GM12872 (cell line): ENCODE results near the gene CSNK1E.

ENCODE experiments used
- CTCF ChIP-seq: IDR thresholded peaks from 3 replicates; pipeline ENCODE4 v1.5.1; 2011; ENCODE audit warnings: low read depth, mild to moderate bottlenecking, low read length, moderate library complexity; ENCODE audit not compliant: insufficient read depth

CSNK1E gene

GRCh38 chr22:38347944-38348750, 30.9 kb upstream of the CSNK1E start:
- TF ChIP-seq CTCF: no peak

GRCh38 chr22:38347181-38347943, 30.1 kb upstream of the CSNK1E start:
- TF ChIP-seq CTCF: no peak

- TF ChIP-seq CTCF: no peak
Measured at GRCh38 chr22:38346506-38346905, 29.3 kb upstream of the CSNK1E start.

- no peak for TF ChIP-seq CTCF
Measured at GRCh38 chr22:38345782-38346181, 28.5 kb upstream of the CSNK1E start.

- no peak for TF ChIP-seq CTCF
Measured at GRCh38 chr22:38338772-38339379, 21.6 kb upstream of the CSNK1E start.

GRCh38 chr22:38336699-38337098, 19.5 kb upstream of the CSNK1E start:
- TF ChIP-seq CTCF: no peak

- TF ChIP-seq CTCF: no peak
Measured at GRCh38 chr22:38335077-38335476, 17.8 kb upstream of the CSNK1E start.
